Astrocyte of the cerebellum (primary cell): ENCODE data around the gene MDM1.

Source experiments
- DNase-seq: peaks from one replicate; pipeline ENCODE4 v3.0.0-alpha.2; 2011; ENCODE audit warnings: low read depth
- H3K4me3 ChIP-seq: 2 replicates; pipeline ENCODE4 v1.5.1; 2011; ENCODE audit warnings: mild to moderate bottlenecking, low read depth, low read length, moderate library complexity
- CTCF ChIP-seq: IDR thresholded peaks from 2 replicates; pipeline ENCODE4 v1.5.1; 2012; ENCODE audit warnings: low read length, low read depth, moderate library complexity, mild to moderate bottlenecking; ENCODE audit errors: missing control alignments
- in situ Hi-C: cut with HindIII; loops from 2 replicates; pipeline ENCODE4 v1.10.0; 2017; ENCODE audit warnings: low sequenced_read_pairs

The MDM1 gene

GRCh38 chr12:68375756-68376695 lies 43.9 kb upstream of the MDM1 start:
- in situ Hi-C loops, result no loop called here
- no peak for DNase-seq
- TF ChIP-seq CTCF, result no peak
- no peak overlapping the region for H3K4me3 ChIP-seq

- TF ChIP-seq CTCF, result no peak
- DNase-seq, result no peak
- H3K4me3 ChIP-seq, result no peak overlapping the region
- in situ Hi-C loops, result no loop called here
Observed at GRCh38 chr12:68374307-68374982, 42.3 kb upstream of the MDM1 start.

- DNase-seq, result no peak
- no peak for TF ChIP-seq CTCF
- in situ Hi-C loops, result no loop called here
- H3K4me3 ChIP-seq, result no peak overlapping the region
Observed at GRCh38 chr12:68370667-68371066, 38.5 kb upstream of the MDM1 start.

- no peak for DNase-seq
- in situ Hi-C loops, result no loop called here
- no peak for TF ChIP-seq CTCF
- no peak overlapping the region for H3K4me3 ChIP-seq
Observed at GRCh38 chr12:68370006-68370590, 37.9 kb upstream of the MDM1 start.

GRCh38 chr12:68368327-68368726 lies 36.2 kb upstream of the MDM1 start:
- in situ Hi-C loops, result no loop called here
- H3K4me3 ChIP-seq, result no peak overlapping the region
- no peak for TF ChIP-seq CTCF
- DNase-seq, result no peak

GRCh38 chr12:68367903-68368302 lies 35.7 kb upstream of the MDM1 start:
- no peak overlapping the region for H3K4me3 ChIP-seq
- in situ Hi-C loops, result no loop called here
- DNase-seq, result no peak
- no peak for TF ChIP-seq CTCF
